CD4-positive, CD25-positive, alpha-beta regulatory T cell (primary cell): Measurements from ENCODE around the gene BHLHE40. TPM values are rescaled to one million over a fixed set of nuclear protein-coding genes. Genes with fewer than 3 reads are reported as not detected.
A peak's percentile ranks its signal among the peaks of the same experiment; 100 is the strongest.
"Not testable (repeated sequence)": the region's sequence is repeated elsewhere in the genome, so short reads cannot be mapped to it uniquely, and the experiment has no call there.

Experiments used
- ATAC-seq, 2 donors: fragments of 150-1000 bp; cut with Tn5 transposase; one replicate each; pipeline ENCODE4 v1.10.0; 2021; ENCODE audit warnings: low read depth in 2 of 2, moderate number of reproducible peaks in 2 of 2, moderate library complexity in 1 of 2
- DNase-seq, 3 donors: peaks; one replicate each; pipeline versions ENCODE4 v3.0.0 to v3.0.0-alpha.2; 2012 to 2022; ENCODE audit warnings: mixed read lengths in 1 of 3
- H3K27ac ChIP-seq: one replicate; pipeline ENCODE4 v1.7.0; 2013; ENCODE audit warnings: mild to moderate bottlenecking, low read length; ENCODE audit not compliant: insufficient read depth, poor library complexity, severe bottlenecking
- H3K27me3 ChIP-seq: one replicate; pipeline ENCODE4 v1.7.0; 2013; ENCODE audit warnings: low read length; ENCODE audit not compliant: control insufficient read depth, insufficient read depth
- H3K36me3 ChIP-seq: one replicate; pipeline ENCODE4 v1.7.0; 2013; ENCODE audit warnings: mild to moderate bottlenecking, low read length, moderate library complexity; ENCODE audit not compliant: control insufficient read depth, insufficient read depth
- H3K4me1 ChIP-seq: 2 replicates; pipeline ENCODE4 v1.7.0; 2013; ENCODE audit warnings: mild to moderate bottlenecking, low read length; ENCODE audit not compliant: insufficient read depth, control insufficient read depth, poor library complexity, severe bottlenecking
- H3K4me3 ChIP-seq: one replicate; pipeline ENCODE4 v1.7.0; 2013; ENCODE audit warnings: low read depth, mild to moderate bottlenecking, low read length, moderate library complexity
- H3K9me3 ChIP-seq, 2 experiments: 1 replicate in 1 of 2; 2 replicates in 1 of 2; pipeline ENCODE4 v1.7.0; 2013; ENCODE audit warnings: low read length in 2 of 2, mild to moderate bottlenecking in 1 of 2, moderate library complexity in 1 of 2; ENCODE audit not compliant: control insufficient read depth in 2 of 2
- H3K27ac Mint-ChIP-seq, 3 donors: one replicate each; pipeline ENCODE4 v1.8.0; 2020 to 2022; ENCODE audit warnings: mild to moderate bottlenecking in 3 of 3, mixed read lengths in 3 of 3, moderate library complexity in 2 of 3
- H3K27me3 Mint-ChIP-seq: one replicate; pipeline ENCODE4 v1.8.0; 2022; ENCODE audit warnings: mild to moderate bottlenecking, mixed read lengths
- H3K36me3 Mint-ChIP-seq: one replicate; pipeline ENCODE4 v1.8.0; 2020; ENCODE audit warnings: mixed read lengths
- H3K4me1 Mint-ChIP-seq, 4 donors: one replicate each; pipeline ENCODE4 v1.8.0; 2020 to 2022; ENCODE audit warnings: mixed read lengths in 4 of 4, mild to moderate bottlenecking in 1 of 4
- H3K4me3 Mint-ChIP-seq, 4 donors: one replicate each; pipeline ENCODE4 v1.8.0; 2020 to 2022; ENCODE audit warnings: mild to moderate bottlenecking in 4 of 4, mixed read lengths in 4 of 4, moderate library complexity in 3 of 4
- H3K9me3 Mint-ChIP-seq, 7 donors: one replicate each; pipeline ENCODE4 v1.8.0; 2020 to 2022; ENCODE audit warnings: mixed read lengths in 7 of 7, mild to moderate bottlenecking in 3 of 7, moderate library complexity in 2 of 7
- polyA plus RNA-seq, 4 donors: library from polyadenylated mRNA; unstranded; fragments of 300-500 nt; fragmentation: Illumina TruSeq; gene quantifications; one replicate each; pipeline ENCODE4 v1.2.3, GENCODE V29; 2021
- total RNA-seq: library from RNA; stranded (reverse); gene quantifications from one replicate; pipeline ENCODE4 v1.2.3, GENCODE V29; 2022

Gene BHLHE40
- total and polyA plus RNA-seq, 5 donors from 2014 or later = 0.65 to 44.4 (median 0.75) TPM

DNA sequence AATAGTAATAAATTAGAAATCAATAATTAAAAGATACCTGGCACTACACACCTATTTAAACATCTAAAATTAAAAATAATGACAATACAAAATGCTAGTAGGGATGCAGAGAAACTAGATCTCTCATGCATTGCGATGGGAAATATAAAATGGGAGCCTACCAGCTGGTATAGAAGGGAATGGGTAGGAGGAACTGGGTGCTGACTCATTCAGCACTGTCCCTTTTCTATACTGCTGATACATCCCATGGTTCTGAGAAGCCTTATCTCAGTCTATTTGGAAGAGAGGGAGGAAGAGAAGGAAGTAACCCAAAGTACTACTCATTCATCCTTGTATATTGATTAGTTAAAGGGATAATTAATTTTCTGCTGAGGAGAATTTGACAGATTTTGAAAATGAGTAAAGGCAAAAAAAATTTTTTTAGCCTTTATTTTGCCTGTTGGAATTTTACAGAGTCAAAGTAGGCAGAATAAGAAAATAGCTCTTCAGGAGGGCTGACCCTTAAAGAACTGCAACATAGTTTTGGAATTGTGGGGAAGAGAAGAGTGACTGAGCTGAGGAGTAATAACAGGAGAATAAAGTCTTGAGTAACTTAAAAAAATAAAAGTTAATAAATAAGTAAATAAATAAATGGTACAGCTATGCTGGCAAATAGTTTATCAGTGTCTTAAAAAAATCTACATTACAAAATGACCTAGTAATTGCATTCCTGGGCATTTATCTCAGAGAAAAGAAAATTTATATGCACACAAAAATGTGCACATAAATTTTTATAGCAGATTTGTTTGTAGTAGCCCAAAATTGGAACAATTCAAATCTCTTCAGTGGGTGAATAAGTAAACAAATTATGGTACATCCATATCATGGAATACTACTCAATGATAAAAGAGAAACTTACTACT, 15.3 kb upstream of the BHLHE40 start:
- Histone ChIP-seq H3K9me3 (peaks cover 4% of the 10 kb centered on the region in 2 experiments), H3K4me1 (peaks cover 13% of the 10 kb centered on the region), H3K27me3 (no peaks in the 10 kb centered on the region), H3K27ac (no peak overlapping the region), H3K36me3 (no peaks in the 10 kb centered on the region), H3K4me3 (no peak overlapping the region)
- DNase-seq (no peak), ATAC-seq (no peak)
- Mint-ChIP-seq H3K4me3 (no peak overlapping the region), H3K27me3 (peaks cover 23% of the 10 kb centered on the region), H3K27ac (peak overlapping the region in 2 of 3 donors; percentile 60 to 70), H3K9me3 (peaks cover 0 to 41% (median 11%) of the 10 kb centered on the region in 7 donors), H3K4me1 (peaks cover 2 to 26% (median 15%) of the 10 kb centered on the region in 4 donors), H3K36me3 (peaks cover 9% of the 10 kb centered on the region)

DNA sequence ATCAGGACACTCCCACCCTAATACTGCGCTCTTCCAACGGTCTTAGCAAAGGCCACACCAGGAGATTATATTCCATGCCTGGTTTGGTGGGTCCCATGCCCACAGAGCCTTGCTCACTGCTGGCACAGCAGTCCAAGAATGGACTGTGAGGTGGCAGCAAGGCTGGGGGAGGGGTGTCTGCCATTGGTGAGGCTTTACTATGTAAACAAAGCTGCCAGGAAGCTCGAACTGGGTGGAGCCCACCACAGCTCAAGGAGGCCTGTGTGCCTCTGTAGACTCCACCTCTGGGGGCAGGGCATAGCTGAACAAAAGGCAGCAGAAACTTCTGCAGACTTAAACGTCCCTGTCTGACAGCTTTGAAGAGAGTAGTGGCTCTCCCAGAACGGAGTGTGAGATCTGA, 13.2 kb upstream of the BHLHE40 start:
- H3K4me3 Mint-ChIP-seq = peak overlapping the region in 3 of 4 donors; percentile 50 to 62 (median 56)
- H3K4me3 ChIP-seq = peak overlapping the region; percentile 19
- peak in 1 of 2 donors; percentile 39 for ATAC-seq
- peaks cover 31% of the 10 kb centered on the region for H3K27me3 Mint-ChIP-seq
- H3K9me3 ChIP-seq, H3K27ac ChIP-seq, H3K27me3 ChIP-seq, H3K36me3 ChIP-seq, H3K36me3 Mint-ChIP-seq: not testable (repeated sequence)
- H3K9me3 Mint-ChIP-seq = peaks cover 0 to 49% (median 10%) of the 10 kb centered on the region in 7 donors
- H3K4me1 ChIP-seq = peaks cover 13% of the 10 kb centered on the region
- DNase-seq = peak in 2 of 3 donors; percentile 42 to 79
- peak overlapping the region in 1 of 3 donors; percentile 83 for H3K27ac Mint-ChIP-seq
- peaks cover 2 to 27% (median 17%) of the 10 kb centered on the region in 4 donors for H3K4me1 Mint-ChIP-seq

GRCh38 chr3:4967683-4968082, 11.6 kb upstream of the BHLHE40 start:
- H3K27me3 ChIP-seq, H3K27ac ChIP-seq, H3K4me3 ChIP-seq, H3K9me3 ChIP-seq, ATAC-seq, H3K27ac Mint-ChIP-seq, H3K36me3 ChIP-seq, H3K36me3 Mint-ChIP-seq, DNase-seq, H3K4me3 Mint-ChIP-seq: not testable (repeated sequence)
- Mint-ChIP-seq H3K27me3 (peaks cover 29% of the 10 kb centered on the region), H3K9me3 (peaks cover 0 to 49% (median 10%) of the 10 kb centered on the region in 7 donors), H3K4me1 (peaks cover 2 to 27% (median 17%) of the 10 kb centered on the region in 4 donors)
- H3K4me1 ChIP-seq = peaks cover 13% of the 10 kb centered on the region

DNA sequence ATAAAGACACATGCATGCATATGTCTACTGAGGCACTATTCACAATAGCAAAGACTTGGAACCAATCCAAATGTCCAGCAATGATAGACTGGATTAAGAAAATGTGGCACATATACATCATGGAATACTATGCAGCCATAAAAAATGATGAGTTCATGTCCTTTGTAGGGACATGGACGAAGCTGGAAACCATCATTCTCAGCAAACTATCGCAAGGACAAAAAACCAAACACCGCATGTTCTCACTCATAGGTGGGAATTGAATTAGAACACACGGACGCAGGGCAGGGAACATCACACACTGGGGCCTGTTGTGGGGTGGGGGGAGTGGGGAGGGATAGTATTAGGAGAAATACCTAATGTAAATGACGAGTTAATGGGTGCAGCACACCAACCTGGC, 7.8 kb upstream of the BHLHE40 start:
- H3K9me3 ChIP-seq, H3K36me3 Mint-ChIP-seq, DNase-seq, H3K4me1 ChIP-seq, ATAC-seq, H3K27ac Mint-ChIP-seq, H3K4me3 Mint-ChIP-seq, H3K27ac ChIP-seq, H3K36me3 ChIP-seq, H3K4me3 ChIP-seq, H3K27me3 ChIP-seq: not testable (repeated sequence)
- H3K4me1 Mint-ChIP-seq = peaks cover 5 to 21% (median 8%) of the 10 kb centered on the region in 4 donors
- H3K9me3 Mint-ChIP-seq = peaks cover 0 to 37% (median 10%) of the 10 kb centered on the region in 7 donors
- H3K27me3 Mint-ChIP-seq = peaks cover 34% of the 10 kb centered on the region

DNA sequence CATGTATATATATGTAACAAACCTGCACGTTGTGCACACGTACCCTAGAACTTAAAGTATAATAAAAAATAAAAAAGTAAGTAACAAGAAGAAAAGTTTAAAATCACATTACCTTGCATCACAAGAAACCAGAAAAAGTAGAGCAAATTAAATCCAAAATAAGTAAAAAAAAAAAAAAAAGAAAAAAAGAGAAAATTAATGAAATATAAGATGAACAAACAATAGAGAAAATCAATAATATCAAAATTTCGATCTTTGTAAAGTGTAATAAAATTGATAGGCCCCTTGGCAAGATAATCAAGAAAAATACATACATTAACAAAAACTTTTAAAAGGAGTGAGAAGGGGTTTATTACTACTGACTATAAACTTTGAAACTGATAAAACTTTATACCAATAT, 7.4 kb upstream of the BHLHE40 start:
- Mint-ChIP-seq H3K36me3 (peaks cover 5% of the 10 kb centered on the region), H3K27me3 (peaks cover 35% of the 10 kb centered on the region), H3K27ac (no peak overlapping the region), H3K4me1 (peaks cover 5 to 21% (median 10%) of the 10 kb centered on the region in 4 donors), H3K9me3 (peaks cover 0 to 33% (median 9%) of the 10 kb centered on the region in 7 donors), H3K4me3 (no peak overlapping the region)
- peaks cover 2% of the 10 kb centered on the region for H3K4me1 ChIP-seq
- H3K4me3 ChIP-seq = no peak overlapping the region
- no peaks in the 10 kb centered on the region for H3K36me3 ChIP-seq
- H3K27ac ChIP-seq = no peak overlapping the region
- no peaks in the 10 kb centered on the region for H3K27me3 ChIP-seq
- ATAC-seq (no peak), DNase-seq (no peak)
- H3K9me3 ChIP-seq = no peaks in the 10 kb centered on the region

DNA sequence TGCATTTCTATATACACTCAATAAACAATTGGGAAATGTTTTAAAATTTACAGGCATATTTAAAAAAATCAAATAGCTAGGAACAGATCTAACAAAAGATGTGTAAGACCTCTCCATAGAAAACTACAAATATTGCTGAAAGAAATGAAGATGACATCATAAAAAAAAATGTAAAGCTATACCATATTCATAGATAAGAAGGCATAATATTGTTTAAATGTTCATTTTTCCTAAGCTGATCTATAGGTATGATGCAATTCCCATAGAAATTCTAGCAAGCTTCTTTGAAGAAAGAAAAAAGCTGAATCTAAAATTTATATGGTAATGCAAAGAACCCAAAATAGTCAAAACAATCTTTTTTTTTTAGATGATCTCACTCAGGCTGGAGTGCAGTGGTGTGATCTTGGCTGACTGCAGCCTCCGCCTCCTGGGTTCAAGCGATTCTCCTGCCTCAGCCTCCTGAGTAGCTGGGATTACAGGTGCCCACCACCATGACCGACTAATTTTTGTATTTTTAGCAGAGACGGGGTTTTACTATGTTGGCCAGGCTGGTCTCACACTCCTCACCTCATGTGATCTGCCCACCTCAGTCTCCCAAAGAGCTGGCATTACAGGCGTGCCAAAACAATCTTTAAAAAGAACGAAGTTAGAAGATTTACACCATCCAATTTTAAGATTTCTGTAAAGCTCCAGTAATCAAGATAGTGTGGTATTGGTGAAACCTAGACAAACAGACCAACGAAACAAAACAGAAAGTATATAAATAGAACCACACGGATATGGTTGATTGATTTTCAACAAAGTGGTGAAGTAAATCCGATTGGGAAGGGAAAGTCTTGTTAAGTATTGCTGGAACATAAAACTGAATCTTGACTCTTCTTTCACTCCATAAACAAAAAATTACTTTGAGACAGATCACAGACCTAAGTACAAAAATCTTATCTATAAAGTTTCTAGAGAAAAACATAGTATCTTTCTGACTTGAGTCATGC, 6.3 kb upstream of the BHLHE40 start:
- Mint-ChIP-seq H3K4me1 (peaks cover 5 to 25% (median 16%) of the 10 kb centered on the region in 4 donors), H3K9me3 (peaks cover 0 to 23% (median 8%) of the 10 kb centered on the region in 7 donors), H3K27me3 (peaks cover 41% of the 10 kb centered on the region), H3K36me3 (peaks cover 5% of the 10 kb centered on the region), H3K4me3 (peak overlapping the region in 1 of 4 donors; percentile 58), H3K27ac (no peak overlapping the region)
- Histone ChIP-seq H3K4me1 (peaks cover 13% of the 10 kb centered on the region), H3K27me3 (no peaks in the 10 kb centered on the region), H3K27ac (no peak overlapping the region), H3K9me3 (no peaks in the 10 kb centered on the region), H3K36me3 (no peaks in the 10 kb centered on the region), H3K4me3 (no peak overlapping the region)
- DNase-seq = no peak
- no peak for ATAC-seq

DNA sequence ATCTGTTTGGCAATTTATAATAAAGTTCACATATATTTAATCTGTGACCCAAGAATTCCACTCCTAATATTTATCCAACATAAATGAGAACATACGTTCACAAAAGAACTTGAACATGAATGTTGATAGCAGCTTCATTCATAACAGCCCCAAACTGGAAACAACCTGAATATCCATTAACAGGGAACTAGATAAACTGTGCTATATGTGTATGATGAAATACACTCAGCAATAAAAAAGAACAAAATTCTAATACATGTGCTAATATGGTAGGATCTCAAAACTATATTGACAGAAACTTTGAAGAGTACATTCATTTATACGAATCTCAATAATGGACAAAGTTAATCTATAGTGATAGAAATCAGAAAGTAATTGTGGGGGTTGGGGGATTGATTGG, 5.1 kb upstream of the BHLHE40 start:
- Histone ChIP-seq H3K4me1 (peaks cover 21% of the 10 kb centered on the region), H3K9me3 (no peaks in the 10 kb centered on the region), H3K27ac (no peak overlapping the region), H3K36me3 (no peaks in the 10 kb centered on the region), H3K4me3 (no peak overlapping the region), H3K27me3 (no peaks in the 10 kb centered on the region)
- H3K27ac Mint-ChIP-seq = no peak overlapping the region
- peaks cover 5 to 22% (median 16%) of the 10 kb centered on the region in 4 donors for H3K4me1 Mint-ChIP-seq
- peaks cover 42% of the 10 kb centered on the region for H3K27me3 Mint-ChIP-seq
- peak overlapping the region in 1 of 4 donors; percentile 44 for H3K4me3 Mint-ChIP-seq
- ATAC-seq = no peak
- peaks cover 0 to 11% (median 1%) of the 10 kb centered on the region in 7 donors for H3K9me3 Mint-ChIP-seq
- no peaks in the 10 kb centered on the region for H3K36me3 Mint-ChIP-seq
- DNase-seq = no peak
